Fibroblast of skin of right quadriceps (primary cell): Measurements from ENCODE around the gene CD300A.
"Not testable (repeated sequence)": the region's sequence is repeated elsewhere in the genome, so short reads cannot be mapped to it uniquely, and the experiment has no call there.

Source experiments
- DNase-seq: peaks from one replicate; pipeline ENCODE4 v3.0.0-alpha.2; 2013

CD300A gene

DNA sequence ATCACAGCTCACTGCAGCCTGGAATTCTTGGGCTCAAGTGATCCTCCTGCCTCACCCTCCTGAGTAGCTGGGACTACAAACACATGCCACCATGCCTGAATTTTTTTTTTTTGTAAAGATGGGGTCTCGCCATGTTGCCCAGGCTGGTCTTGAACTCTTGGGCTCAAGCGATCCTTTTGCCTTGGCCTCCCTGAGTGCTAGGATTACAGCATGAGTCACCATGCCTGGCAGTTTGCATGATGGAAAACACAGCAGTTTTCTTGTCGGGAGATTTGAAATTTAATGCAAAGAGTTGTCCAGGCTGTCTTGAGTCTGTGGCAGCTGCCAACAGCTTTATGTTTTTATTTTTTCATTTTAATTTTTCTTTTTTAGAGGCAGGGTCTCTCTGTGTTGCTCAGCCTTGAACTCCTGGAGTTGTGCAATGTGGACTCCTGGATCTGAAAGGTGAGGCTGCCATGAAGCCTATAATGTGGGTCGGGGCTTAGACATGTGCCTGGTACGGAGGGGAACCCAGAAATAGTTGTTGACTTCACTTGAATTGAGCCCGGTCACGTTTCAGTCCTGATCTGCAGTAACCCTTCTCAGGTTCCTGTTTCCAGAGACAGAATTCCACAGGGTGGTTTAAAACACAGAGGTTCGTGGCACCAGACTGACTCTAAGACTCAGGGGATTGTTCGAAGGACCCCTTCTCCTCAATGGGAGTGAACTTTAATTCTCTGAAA is 18.7 kb downstream of the CD300A start:
- DNase-seq, result no peak

DNA sequence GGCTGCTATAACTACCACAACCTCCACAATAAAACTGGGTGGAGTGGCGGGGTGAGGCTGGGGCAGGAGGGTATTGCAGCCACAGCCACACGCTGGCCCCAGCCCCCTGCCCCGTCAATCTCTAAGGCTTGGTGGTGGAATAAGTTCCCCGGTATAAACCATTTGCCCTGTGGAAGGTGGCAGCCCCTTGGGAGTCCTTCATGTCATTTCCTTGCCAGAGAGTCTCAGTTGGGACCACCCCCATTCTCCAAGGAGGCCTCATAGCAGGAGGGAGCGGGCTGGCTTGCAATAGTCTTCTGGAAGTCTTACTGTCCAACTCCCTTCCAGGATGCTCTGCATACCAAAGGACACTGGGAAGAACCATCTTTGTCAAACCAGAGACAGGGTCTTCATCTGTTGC is 19.4 kb downstream of the CD300A start:
- DNase-seq, result no peak

- not testable (repeated sequence) for DNase-seq
Measured at GRCh38 chr17:74488276-74488675, 21.8 kb downstream of the CD300A start.

- DNase-seq, result no peak
Measured at GRCh38 chr17:74490716-74491115, 24.3 kb downstream of the CD300A start.

DNA sequence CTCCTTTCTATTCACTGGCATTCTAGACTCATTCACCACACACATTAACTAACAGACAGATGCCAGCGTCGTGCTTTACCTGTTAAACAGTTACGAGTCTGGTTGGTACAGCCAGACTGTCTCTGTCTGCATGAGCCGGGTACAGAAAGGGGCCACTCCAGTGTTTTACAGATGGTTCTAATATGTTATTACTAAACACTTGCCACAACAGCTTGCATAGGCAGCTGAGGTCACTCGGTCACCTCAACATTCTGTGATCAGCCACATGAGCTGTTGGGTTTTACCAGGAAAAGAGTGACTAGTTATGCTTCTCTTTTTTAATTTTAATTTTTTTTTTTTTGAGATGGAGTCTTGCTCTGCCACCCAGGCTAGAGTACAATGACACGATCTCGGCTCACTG is 25.2 kb downstream of the CD300A start:
- DNase-seq, result no peak

GRCh38 chr17:74493331-74493833 is 26.9 kb downstream of the CD300A start:
- peak; percentile 36 for DNase-seq

GRCh38 chr17:74497471-74497870 is 31.0 kb downstream of the CD300A start:
- DNase-seq, result no peak

GRCh38 chr17:74499992-74500391 is 33.6 kb downstream of the CD300A start:
- no peak for DNase-seq

DNA sequence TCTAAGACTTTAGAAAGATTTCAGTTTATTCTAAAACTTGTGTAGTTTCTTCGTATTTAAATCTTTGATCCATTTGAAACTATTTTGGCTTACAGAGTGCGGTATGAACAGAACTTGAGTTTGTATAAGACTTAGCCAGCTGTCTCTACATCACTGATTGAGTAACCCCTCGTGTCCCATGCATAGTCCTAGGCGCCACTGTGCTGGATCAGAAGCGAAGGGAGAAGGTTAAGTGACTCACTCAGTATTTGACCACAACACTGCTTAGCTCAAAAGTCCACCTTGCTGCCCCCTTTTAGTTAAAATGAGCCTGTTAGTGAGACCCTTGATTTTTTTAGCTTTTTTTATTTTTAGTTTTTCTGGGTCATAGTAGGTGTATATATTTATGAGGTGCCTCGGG is 36.4 kb downstream of the CD300A start:
- DNase-seq, result no peak

DNA sequence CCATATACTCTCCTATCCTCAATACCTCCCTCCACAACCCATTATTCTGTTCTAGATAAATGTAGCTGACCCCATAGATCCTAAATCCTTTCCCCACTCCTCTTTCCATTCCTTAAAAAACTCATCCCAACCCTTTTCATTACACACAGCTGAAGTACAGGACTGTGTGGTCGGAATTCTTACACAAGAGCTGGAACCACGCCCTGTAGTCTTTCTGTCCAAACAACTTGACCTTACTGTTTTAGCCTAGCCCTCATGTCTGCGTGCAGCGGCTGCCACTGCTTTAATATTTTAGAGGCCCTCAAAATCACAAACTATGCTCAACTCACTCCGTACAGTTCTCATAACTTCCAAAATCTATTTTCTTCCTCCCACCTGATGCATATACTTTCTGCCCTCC is 37.5 kb downstream of the CD300A start:
- not testable (repeated sequence) for DNase-seq

- DNase-seq, result no peak
Measured at GRCh38 chr17:74508156-74508555, 41.7 kb downstream of the CD300A start.

GRCh38 chr17:74512036-74512435 is 45.6 kb downstream of the CD300A start:
- no peak for DNase-seq

DNA sequence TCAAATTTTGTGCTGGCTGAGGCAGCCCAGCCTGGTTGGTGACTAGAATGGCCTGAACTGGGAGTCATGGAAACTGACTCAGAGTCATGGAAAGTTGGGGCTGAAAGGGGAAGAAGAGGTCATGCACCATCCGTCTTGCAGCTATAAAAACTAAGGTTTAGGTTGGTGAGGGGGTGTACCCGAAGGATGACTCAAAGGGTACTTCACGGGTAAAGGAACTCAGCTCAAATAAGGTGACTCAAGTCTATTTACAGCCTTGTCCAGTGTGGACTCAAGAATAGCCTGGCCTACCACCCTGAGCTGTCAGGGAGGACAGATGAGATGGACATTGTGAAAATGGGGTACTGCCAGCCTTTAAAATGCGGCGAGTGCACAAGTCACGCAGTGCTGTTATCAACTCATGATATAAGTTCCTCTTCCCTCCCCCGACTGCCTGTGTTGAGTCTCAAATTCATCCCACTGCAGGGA is 46.2 kb downstream of the CD300A start:
- no peak for DNase-seq

- DNase-seq, result peak; percentile 42
Measured at GRCh38 chr17:74513987-74514631, 47.7 kb downstream of the CD300A start.

DNA sequence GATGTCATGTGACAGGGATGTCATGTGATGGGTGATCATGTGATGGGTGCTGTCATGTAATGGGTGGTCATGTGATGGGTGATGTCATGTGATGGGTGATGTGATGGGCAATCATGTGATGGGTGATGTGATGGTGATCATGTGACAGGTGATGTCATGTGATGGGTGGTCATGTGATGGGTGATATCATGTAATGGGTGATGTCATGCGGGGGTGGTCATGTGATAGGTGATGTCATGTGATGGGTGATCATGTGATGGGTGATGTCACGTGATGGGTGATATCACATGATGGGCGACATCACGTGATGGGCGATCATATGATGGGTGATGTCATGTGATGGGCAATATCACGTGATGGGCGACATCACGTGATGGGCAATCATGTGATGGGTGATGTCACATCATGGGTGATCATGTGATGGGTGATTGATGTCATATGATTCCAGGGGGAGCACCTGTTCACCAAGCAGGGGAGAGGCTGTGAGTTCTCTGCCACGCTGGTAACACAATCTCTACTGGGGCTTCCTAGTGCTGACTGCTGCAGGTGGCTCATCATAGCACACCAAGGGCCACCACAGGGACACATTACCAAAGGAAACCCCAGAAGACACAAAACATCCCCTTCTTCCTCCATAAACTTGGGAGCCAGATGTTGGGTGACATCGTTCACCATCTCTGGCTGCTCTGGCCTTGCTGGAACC is 48.3 kb downstream of the CD300A start:
- DNase-seq, result no peak

GRCh38 chr17:74515941-74516340 is 49.5 kb downstream of the CD300A start:
- DNase-seq, result no peak

DNA sequence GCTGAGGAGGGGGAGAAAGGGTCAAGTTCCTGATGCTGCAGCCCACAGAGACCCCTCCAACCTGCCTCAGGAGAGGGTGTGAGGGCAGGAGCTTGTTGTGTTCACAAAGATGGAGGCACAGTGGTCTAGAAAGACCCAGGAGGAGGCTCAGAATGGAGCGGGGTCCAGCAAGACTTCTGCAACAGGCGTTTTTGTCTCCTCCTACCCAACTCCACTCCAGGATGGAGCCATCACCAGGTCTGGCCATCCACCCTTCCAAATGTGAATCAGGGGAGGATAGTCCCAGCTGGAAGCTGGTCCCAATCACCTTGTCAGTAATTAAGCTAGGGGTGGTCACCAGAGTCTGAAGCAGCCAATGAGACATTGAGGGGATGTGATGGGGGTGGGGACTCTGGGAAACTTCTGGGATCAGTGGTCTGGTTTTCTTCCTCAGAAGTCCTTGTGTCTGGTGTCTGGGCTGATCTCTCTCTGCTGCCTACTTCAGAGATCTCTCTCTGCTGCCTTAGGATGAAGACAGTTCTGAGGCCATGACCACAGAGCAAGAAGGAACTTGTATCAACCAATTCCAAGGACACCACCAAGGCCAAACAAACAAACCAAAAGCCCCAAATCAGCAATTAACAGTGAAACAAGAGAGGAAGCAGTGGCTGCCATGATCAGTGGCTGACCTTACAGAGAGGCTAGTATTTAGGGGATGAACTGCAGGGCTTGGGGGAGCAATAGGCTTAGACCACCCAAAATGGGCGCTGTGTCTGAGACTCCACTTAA is 50.3 kb downstream of the CD300A start:
- DNase-seq, result no peak

DNA sequence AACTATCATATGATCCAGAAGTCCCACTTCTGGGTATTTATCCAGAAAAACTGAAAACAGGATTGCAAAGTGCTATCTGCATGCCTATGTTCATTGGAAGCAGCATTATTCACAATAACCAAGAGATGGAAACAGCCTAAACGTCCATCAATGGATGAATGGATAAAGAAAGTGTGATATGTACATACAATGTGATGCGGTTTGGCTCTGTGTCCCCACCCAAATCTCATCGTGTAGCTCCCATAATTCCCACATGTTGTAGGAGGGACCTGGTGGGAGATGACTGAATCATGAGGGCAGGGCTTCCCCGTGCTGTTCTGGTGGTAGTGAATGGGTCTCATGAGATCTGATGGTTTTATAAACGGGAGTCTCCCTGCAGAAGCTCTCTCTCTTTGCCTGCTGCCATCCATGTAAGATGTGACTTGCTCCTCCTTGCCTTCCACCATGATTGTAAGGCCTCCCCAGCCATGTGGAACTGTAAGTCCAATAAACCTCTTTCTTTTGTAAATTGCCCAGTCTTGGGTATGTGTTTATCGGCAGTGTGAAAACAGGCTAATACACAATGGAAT is 52.1 kb downstream of the CD300A start:
- not testable (repeated sequence) for DNase-seq

DNA sequence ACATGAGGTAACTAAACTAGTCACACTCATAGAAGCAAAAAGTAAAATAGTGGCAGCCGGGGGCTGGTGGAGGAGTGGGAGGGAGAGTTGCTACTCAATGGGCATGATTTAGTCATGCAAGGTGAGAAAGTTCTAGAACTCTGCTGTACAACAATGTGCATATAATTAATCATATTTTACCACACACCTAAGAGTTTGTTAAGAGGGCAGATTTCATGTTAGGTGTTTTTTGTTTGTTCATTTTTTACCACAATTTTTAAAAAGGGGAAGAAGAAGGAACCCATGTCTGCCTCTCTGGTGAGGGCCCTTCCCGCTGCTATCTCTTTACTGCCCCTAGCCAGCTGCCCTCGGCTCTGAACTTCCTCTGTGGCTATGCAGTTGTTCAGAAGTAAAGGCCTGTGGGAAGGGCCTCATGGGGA is 53.6 kb downstream of the CD300A start:
- no peak for DNase-seq

GRCh38 chr17:74520790-74521480 is 54.5 kb downstream of the CD300A start:
- no peak for DNase-seq

DNA sequence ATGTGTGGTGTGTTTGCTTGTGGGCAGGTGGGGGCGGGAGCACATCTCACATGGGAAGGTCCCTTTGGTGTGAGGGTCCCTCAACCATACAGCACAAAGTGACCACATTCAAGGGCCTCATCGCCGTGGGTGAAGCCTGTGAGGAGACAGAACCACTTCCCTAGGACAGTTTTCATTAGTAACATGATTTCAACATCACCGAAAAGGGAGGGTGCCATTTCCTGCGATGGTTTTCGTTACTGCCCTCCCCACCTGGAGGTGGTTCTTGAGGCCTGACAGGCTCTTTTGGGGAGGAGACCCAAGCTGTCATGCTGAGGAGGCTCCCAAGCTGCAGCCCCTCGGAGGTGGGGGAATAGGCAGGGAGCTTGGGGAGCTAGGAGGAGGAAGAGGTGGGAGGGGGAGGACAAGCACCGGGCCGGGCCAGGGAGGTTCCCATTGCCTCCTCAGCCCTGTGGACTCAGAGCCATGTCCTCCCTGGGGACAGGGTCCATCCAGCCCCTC is 55.3 kb downstream of the CD300A start:
- DNase-seq, result no peak
